Keratinocyte (primary cell): Measurements from ENCODE around the gene LANCL2. TPM values are rescaled to one million over a fixed set of nuclear protein-coding genes. Genes with fewer than 3 reads are reported as not detected.

Experiments
- DNase-seq: peaks from one replicate; pipeline ENCODE4 v3.0.0-alpha.2; 2011; ENCODE audit warnings: low read depth, missing footprints, low spot score
- FAIRE-seq: peaks from 2 replicates; lab custom pipeline; 2011; peaks lifted over from hg19 to GRCh38; lab: Jason Lieb, UNC
- H2AFZ ChIP-seq: 2 replicates; pipeline ENCODE4 v1.6.0; 2012; ENCODE audit warnings: low read length, control low read depth, inconsistent platforms; ENCODE audit not compliant: control insufficient read depth
- H3K27ac ChIP-seq: 2 replicates; pipeline ENCODE4 v1.5.1; 2011; ENCODE audit warnings: low read length; ENCODE audit not compliant: control insufficient read depth, insufficient read depth
- H3K27me3 ChIP-seq: 3 replicates; pipeline ENCODE4 v1.6.0; 2011; ENCODE audit warnings: low read length; ENCODE audit not compliant: control insufficient read depth, insufficient read depth; ENCODE audit errors: extremely low read depth
- H3K36me3 ChIP-seq, 2 experiments: 2 replicates in 1 of 2; 3 replicates in 1 of 2; pipeline ENCODE4 v1.5.1; 2011; ENCODE audit warnings: low read length in 2 of 2, mild to moderate bottlenecking in 1 of 2; ENCODE audit not compliant: control insufficient read depth in 2 of 2, insufficient read depth in 2 of 2; ENCODE audit errors: extremely low read depth in 1 of 2
- H3K4me1 ChIP-seq: 3 replicates; pipeline ENCODE4 v1.5.1; 2011; ENCODE audit warnings: low read length; ENCODE audit not compliant: control insufficient read depth, insufficient read depth; ENCODE audit errors: extremely low read depth
- H3K4me2 ChIP-seq: 3 replicates; pipeline ENCODE4 v1.6.0; 2011; ENCODE audit warnings: low read depth, low read length; ENCODE audit not compliant: control insufficient read depth, insufficient read depth; ENCODE audit errors: extremely low read depth
- H3K4me3 ChIP-seq, 3 experiments: fragments of 200-600 bp in 1 of 3; sonication (generic) in 1 of 3; 2 replicates in 2 of 3; 3 replicates in 1 of 3; pipeline ENCODE4 v1.5.1; 2011 to 2016; ENCODE audit warnings: low read length in 3 of 3, mild to moderate bottlenecking in 3 of 3, control low read depth in 2 of 3, inconsistent platforms in 1 of 3, low read depth in 1 of 3, mixed read lengths in 1 of 3, mixed run types in 1 of 3, moderate library complexity in 1 of 3; ENCODE audit not compliant: control insufficient read depth in 2 of 3, insufficient read depth in 2 of 3; ENCODE audit errors: extremely low read depth in 1 of 3
- H3K79me2 ChIP-seq: 2 replicates; pipeline ENCODE4 v1.6.0; 2012; ENCODE audit warnings: low read length; ENCODE audit not compliant: control insufficient read depth, insufficient read depth
- H3K9ac ChIP-seq: 3 replicates; pipeline ENCODE4 v1.6.0; 2011; ENCODE audit warnings: low read length; ENCODE audit not compliant: control insufficient read depth, insufficient read depth; ENCODE audit errors: extremely low read depth
- H3K9me1 ChIP-seq: 3 replicates; pipeline ENCODE4 v1.6.0; 2011; ENCODE audit warnings: low read length; ENCODE audit not compliant: control insufficient read depth, insufficient read depth; ENCODE audit errors: extremely low read depth
- H3K9me3 ChIP-seq: 2 replicates; pipeline ENCODE4 v1.5.1; 2012; ENCODE audit warnings: low read depth, low read length; ENCODE audit not compliant: control insufficient read depth
- H4K20me1 ChIP-seq: 3 replicates; pipeline ENCODE4 v1.6.0; 2011; ENCODE audit warnings: low read length; ENCODE audit not compliant: control insufficient read depth, insufficient read depth; ENCODE audit errors: extremely low read depth
- EZH2 ChIP-seq: IDR thresholded peaks from one replicate; pipeline ENCODE4 v1.6.1; 2012; ENCODE audit warnings: inconsistent platforms, mild to moderate bottlenecking, low read length, moderate library complexity
- dilution Hi-C: fragments of 300-500 bp; cut with MboI; formaldehyde crosslinking; loops from one replicate; pipeline ENCODE4 v1.7.0; 2020; ENCODE audit warnings: low sequenced_read_pairs; ENCODE audit not compliant: extremely low pct_ligation_motif_present
- polyA plus RNA-seq, 5 experiments: library from polyadenylated mRNA; depleted of rRNA in 3 of 5; stranded (reverse) in 3 of 5; stranded (forward) in 1 of 5; unstranded in 1 of 5; fragments of >200 nt; gene quantifications; 1 replicate in 1 of 5; 2 replicates in 3 of 5; 3 replicates in 1 of 5; pipeline versions ENCODE4 v1.2.1 to v1.2.3, GENCODE V29; 2011 to 2012; ENCODE audit warnings: missing spikeins in 2 of 5, low read depth in 1 of 5, low replicate concordance in 1 of 5
- TF ChIP-seq, protein P1 (sequence below), 3 experiments: IDR thresholded peaks in 1 of 3; conservative IDR thresholded peaks in 1 of 3; optimal IDR thresholded peaks in 1 of 3; 2 replicates in 2 of 3; 3 replicates in 1 of 3; pipeline versions ENCODE3 to v1.5.1; 2011; ENCODE audit warnings: low read length in 3 of 3, mild to moderate bottlenecking in 3 of 3, moderate library complexity in 2 of 3, control low read depth in 1 of 3, inconsistent platforms in 1 of 3; ENCODE audit not compliant: insufficient read depth in 2 of 3; ENCODE audit errors: extremely low read depth in 1 of 3

Gene LANCL2
- polyA plus RNA-seq, 1 donor (not counting 4 experiments of a cell fraction or from before 2014, with no cell fraction given) = 14.5 TPM

DNA sequence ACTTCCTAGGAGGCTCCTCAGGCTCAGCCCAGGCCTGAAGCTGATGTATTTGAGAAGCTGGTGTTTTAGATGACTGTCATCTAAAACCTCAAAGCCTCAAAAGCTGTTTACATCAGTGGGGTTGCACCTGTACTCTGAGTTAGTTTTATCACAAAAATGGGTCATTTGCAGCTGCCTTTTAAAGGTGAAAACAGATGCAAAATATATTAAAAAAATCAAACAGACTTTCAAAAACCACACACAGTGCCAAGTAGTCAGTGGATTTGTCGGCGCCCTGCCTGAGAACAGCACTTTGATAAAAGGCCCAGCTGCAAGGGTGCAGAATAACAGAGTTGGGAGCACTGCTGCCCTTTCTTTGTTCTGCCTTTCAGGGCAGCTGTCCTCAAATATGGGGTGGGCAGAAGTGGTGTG lies 104.1 kb downstream of the LANCL2 start:
- no peak overlapping the region for H3K4me3 ChIP-seq
- DNase-seq = no peak
- no peak overlapping the region for H3K4me2 ChIP-seq
- FAIRE-seq = no peak
- TF ChIP-seq, protein P1, sequence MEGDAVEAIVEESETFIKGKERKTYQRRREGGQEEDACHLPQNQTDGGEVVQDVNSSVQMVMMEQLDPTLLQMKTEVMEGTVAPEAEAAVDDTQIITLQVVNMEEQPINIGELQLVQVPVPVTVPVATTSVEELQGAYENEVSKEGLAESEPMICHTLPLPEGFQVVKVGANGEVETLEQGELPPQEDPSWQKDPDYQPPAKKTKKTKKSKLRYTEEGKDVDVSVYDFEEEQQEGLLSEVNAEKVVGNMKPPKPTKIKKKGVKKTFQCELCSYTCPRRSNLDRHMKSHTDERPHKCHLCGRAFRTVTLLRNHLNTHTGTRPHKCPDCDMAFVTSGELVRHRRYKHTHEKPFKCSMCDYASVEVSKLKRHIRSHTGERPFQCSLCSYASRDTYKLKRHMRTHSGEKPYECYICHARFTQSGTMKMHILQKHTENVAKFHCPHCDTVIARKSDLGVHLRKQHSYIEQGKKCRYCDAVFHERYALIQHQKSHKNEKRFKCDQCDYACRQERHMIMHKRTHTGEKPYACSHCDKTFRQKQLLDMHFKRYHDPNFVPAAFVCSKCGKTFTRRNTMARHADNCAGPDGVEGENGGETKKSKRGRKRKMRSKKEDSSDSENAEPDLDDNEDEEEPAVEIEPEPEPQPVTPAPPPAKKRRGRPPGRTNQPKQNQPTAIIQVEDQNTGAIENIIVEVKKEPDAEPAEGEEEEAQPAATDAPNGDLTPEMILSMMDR (optimal IDR thresholded peaks at IDR 0.05 in 1 of 3, IDR thresholded peaks at IDR 0.05 in 1 of 3, conservative IDR thresholded peaks at IDR 0.05 in 1 of 3; ENCODE audit: extremely low read depth in 1 of 3, insufficient read depth in 2 of 3, low read length in 3 of 3) = no peak
- no peak for TF ChIP-seq EZH2
- H2AFZ ChIP-seq = no peak overlapping the region
- H3K79me2 ChIP-seq = no peaks in the 10 kb centered on the region
- dilution Hi-C loops = no loop called here
- H3K36me3 ChIP-seq = peaks cover 0 to 8% of the 10 kb centered on the region in 2 experiments
- H3K27me3 ChIP-seq = no peaks in the 10 kb centered on the region
- H3K9ac ChIP-seq = no peak overlapping the region
- no peaks in the 10 kb centered on the region for H3K9me1 ChIP-seq
- no peaks in the 10 kb centered on the region for H3K9me3 ChIP-seq
- H3K27ac ChIP-seq = no peak overlapping the region
- no peaks in the 10 kb centered on the region for H4K20me1 ChIP-seq
- no peaks in the 10 kb centered on the region for H3K4me1 ChIP-seq

DNA sequence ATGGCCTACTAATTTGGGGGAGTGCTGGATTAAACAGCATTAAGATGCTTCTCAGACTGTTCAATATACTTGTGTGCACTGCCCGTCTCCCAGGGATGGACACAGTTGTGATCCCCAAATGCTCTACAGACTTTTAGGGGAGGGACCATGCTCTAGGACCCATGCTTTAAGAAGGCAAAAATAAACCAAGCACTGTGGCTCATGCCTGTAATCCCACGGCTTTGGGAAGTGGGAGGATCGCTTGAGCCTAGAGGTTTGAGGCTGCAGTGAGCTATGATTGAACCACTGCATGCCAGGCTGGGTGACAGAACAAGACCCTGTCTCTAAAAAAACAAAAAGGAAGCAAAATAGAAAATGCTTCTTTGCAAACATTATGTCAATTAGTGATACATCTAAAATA lies 104.6 kb downstream of the LANCL2 start:
- H3K79me2 ChIP-seq = no peaks in the 10 kb centered on the region
- no peak overlapping the region for H3K9ac ChIP-seq
- H3K4me2 ChIP-seq = no peak overlapping the region
- no peak overlapping the region for H3K27ac ChIP-seq
- dilution Hi-C loops = no loop called here
- no peaks in the 10 kb centered on the region for H3K9me3 ChIP-seq
- no peaks in the 10 kb centered on the region for H3K9me1 ChIP-seq
- FAIRE-seq (no peak), DNase-seq (no peak)
- TF ChIP-seq, protein P1 (optimal IDR thresholded peaks at IDR 0.05 in 1 of 3, IDR thresholded peaks at IDR 0.05 in 1 of 3, conservative IDR thresholded peaks at IDR 0.05 in 1 of 3; ENCODE audit: extremely low read depth in 1 of 3, insufficient read depth in 2 of 3, low read length in 3 of 3) = no peak
- no peak for TF ChIP-seq EZH2
- no peak overlapping the region for H2AFZ ChIP-seq
- peaks cover 0 to 8% of the 10 kb centered on the region in 2 experiments for H3K36me3 ChIP-seq
- no peaks in the 10 kb centered on the region for H4K20me1 ChIP-seq
- no peaks in the 10 kb centered on the region for H3K4me1 ChIP-seq
- no peak overlapping the region for H3K4me3 ChIP-seq
- H3K27me3 ChIP-seq = no peaks in the 10 kb centered on the region
